Colonic mucosa (tissue), 4 donors: Measurements from ENCODE around the gene RYR2. TPM values are rescaled to one million over a fixed set of nuclear protein-coding genes. Genes with fewer than 3 reads are reported as not detected.
A peak's percentile ranks its signal among the peaks of the same experiment; 100 is the strongest.

Experiments used
- DNase-seq: peaks from one replicate; pipeline ENCODE4 v3.0.0-alpha.2; 2020
- H3K27ac ChIP-seq: fragments of 200-600 bp; one replicate; pipeline ENCODE4 v1.8.0; 2021
- H3K27me3 ChIP-seq: fragments of 200-600 bp; one replicate; pipeline ENCODE4 v1.8.0; 2021
- H3K36me3 ChIP-seq: fragments of 200-600 bp; one replicate; pipeline ENCODE4 v1.8.0; 2021
- H3K4me1 ChIP-seq: fragments of 200-600 bp; one replicate; pipeline ENCODE4 v1.8.0; 2021; ENCODE audit warnings: mild to moderate bottlenecking
- H3K4me3 ChIP-seq: fragments of 200-600 bp; one replicate; pipeline ENCODE4 v1.8.0; 2021
- H3K9ac ChIP-seq, 2 donors: one replicate each; pipeline ENCODE4 v1.7.0; 2013; ENCODE audit warnings: control low read depth in 2 of 2, low read depth in 2 of 2, low read length in 2 of 2
- H3K9me3 ChIP-seq: fragments of 200-600 bp; one replicate; pipeline ENCODE4 v1.8.0; 2021
- CTCF ChIP-seq: fragments of 200-600 bp; IDR thresholded peaks from one replicate; pipeline ENCODE4 v1.8.0; 2022; ENCODE audit warnings: antibody characterized with exemption, mild to moderate bottlenecking
- intact Hi-C: fragments of 100-400 bp; cut with DNase I; formaldehyde crosslinking; loops from one replicate; pipeline ENCODE4 v1.14.1; 2022
- total RNA-seq, 2 donors: library from RNA; stranded (reverse); fragmentation: NEBNext Ultra II Directional in 1 of 2; extraction: Animal tissue kit (Norgen Biotek cat#: 25700) in 1 of 2; gene quantifications; one replicate each; pipeline ENCODE4 v1.2.1, GENCODE V29; 2021
- donor health status: healthy.
- donor health status: DM: no; HTN: no; CAD: no.
- donor health status: DM: no; HTN: no; CAD: no.

RYR2 gene
- total RNA-seq, 2 donors from 2014 or later, result 0.15 to 0.56 TPM

DNA sequence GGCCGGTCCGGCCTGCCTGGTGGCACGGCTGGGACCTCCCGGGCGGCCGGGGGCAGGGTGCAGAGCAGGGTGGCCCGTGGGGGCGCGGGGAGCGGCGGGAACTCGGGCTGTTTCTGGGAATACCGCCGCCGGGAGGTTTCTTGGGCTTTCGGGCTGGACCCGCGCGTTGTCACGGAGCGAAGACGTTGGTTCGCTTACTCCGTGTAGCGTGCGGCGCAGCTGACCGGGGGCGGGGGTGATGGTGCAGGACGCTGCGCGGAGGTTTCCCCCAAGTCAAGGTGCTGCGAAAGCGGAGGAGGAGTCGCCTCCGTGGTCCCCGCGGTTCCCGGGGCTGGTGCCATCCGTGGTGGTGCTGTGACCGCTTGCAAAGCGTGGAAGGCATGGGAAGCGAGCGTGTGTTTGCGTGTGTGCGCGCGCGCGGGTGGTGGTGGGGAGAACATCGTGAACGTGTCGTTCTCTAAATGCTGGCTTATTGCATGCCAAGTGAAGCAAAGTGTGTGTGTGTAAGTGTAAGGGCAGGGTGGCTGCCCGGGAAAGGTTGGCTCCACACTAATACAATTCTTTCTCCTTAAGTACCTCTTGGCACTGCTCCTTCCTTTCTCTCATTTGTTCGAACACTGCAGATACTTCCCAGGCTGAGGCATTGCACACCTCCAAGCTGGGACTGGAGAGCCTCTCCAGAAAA lies 1.1 kb downstream of the RYR2 start:
- Histone ChIP-seq H3K4me3 (peak overlapping the region; percentile 13), H3K4me1 (no peaks in the 10 kb centered on the region), H3K9me3 (no peaks in the 10 kb centered on the region), H3K36me3 (no peaks in the 10 kb centered on the region), H3K9ac (no peak overlapping the region), H3K27ac (no peak overlapping the region), H3K27me3 (peaks cover 24% of the 10 kb centered on the region)
- DNase-seq, result no peak
- no peak for TF ChIP-seq CTCF
- intact Hi-C loops, result loop anchor here (10.0 kb wide), 1 partner anchor 342 kb away; no protein-coding TSS in a partner anchor

- TF ChIP-seq CTCF, result no peak
- Histone ChIP-seq H3K4me3 (no peak overlapping the region), H3K27me3 (peaks cover 24% of the 10 kb centered on the region), H3K9ac (no peak overlapping the region), H3K27ac (no peak overlapping the region), H3K36me3 (no peaks in the 10 kb centered on the region), H3K4me1 (no peaks in the 10 kb centered on the region), H3K9me3 (no peaks in the 10 kb centered on the region)
- intact Hi-C loops, result loop anchor here (10.0 kb wide), 1 partner anchor 341 kb away; no protein-coding TSS in a partner anchor
- no peak for DNase-seq
Observed at GRCh38 chr1:237043846-237044636, 2.1 kb downstream of the RYR2 start.

DNA sequence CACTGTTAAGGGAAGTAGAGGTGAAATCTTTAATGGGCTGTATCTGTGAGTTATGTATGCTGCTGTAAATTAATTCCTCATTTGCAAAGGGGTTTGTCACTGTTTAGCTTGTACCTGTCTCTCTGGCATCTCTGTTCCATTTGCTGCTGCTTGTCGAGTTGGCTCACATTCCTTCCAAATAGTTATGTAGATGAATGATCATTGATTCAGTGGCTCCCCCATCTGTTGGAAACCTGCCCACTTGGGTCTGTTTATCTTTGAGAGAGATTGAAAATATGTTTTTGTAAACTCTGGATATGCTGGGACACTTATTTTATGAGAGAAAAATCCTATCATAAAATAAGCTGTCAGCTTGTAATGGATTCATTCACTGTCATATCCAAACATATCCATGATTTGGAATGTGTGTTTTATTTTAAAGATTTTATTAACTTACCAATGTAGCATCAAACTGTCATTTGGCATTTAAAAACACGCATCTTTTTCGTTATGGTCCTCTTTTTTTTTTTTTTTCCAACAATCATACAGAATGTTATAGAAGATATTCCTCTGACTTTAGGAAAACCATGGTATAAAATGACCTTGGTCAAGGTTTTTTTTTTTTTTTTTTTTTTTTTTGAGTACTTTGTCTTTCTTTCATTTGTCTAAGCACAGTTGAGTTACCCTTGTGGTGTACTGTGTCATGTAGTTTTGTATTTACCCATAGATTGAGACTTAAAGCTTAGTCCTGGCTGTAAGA lies 3.5 kb downstream of the RYR2 start:
- Histone ChIP-seq H3K27me3 (peaks cover 24% of the 10 kb centered on the region), H3K9ac (no peak overlapping the region), H3K9me3 (no peaks in the 10 kb centered on the region), H3K27ac (no peak overlapping the region), H3K4me1 (no peaks in the 10 kb centered on the region), H3K36me3 (no peaks in the 10 kb centered on the region), H3K4me3 (no peak overlapping the region)
- intact Hi-C loops, result loop anchor here (10.0 kb wide), 1 partner anchor 339 kb away; no protein-coding TSS in a partner anchor
- no peak for DNase-seq
- TF ChIP-seq CTCF, result no peak

DNA sequence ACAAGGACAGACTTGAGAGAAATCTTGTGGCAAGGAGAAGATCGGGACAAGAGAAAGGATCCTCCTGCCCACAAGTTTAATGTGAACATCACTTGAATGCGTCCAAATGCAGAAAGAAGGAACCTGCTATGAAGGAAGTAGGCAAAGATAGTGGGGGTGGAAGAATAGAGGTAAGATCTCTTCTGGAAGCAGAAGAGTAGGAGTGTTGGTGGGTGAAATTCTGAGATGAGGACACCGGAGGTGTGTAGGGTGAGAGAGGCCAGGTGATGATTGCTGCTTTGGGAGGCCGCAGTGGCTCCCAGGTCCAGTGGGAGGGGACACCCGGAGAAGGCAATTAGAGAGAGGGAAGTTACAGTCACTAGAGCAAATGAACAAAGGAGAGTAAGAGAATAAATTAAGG lies 6.8 kb downstream of the RYR2 start:
- intact Hi-C loops, result loop anchor here (10.0 kb wide), 1 partner anchor 336 kb away; no protein-coding TSS in a partner anchor
- Histone ChIP-seq H3K9ac (no peak overlapping the region), H3K36me3 (no peaks in the 10 kb centered on the region), H3K27me3 (no peaks in the 10 kb centered on the region), H3K4me3 (no peak overlapping the region), H3K9me3 (no peaks in the 10 kb centered on the region), H3K27ac (no peak overlapping the region), H3K4me1 (no peaks in the 10 kb centered on the region)
- no peak for DNase-seq
- no peak for TF ChIP-seq CTCF

- no peaks in the 10 kb centered on the region for H3K9me3 ChIP-seq
- intact Hi-C loops, result no loop called here
- no peak for TF ChIP-seq CTCF
- no peaks in the 10 kb centered on the region for H3K36me3 ChIP-seq
- no peak overlapping the region for H3K27ac ChIP-seq
- no peak for DNase-seq
- H3K9ac ChIP-seq, result no peak overlapping the region
- no peak overlapping the region for H3K4me3 ChIP-seq
- no peaks in the 10 kb centered on the region for H3K27me3 ChIP-seq
- no peaks in the 10 kb centered on the region for H3K4me1 ChIP-seq
Observed at GRCh38 chr1:237050185-237050584, 8.2 kb downstream of the RYR2 start.
